Measurements from ENCODE around the gene LARP6. TPM values are rescaled to one million over a fixed set of nuclear protein-coding genes. Genes with fewer than 3 reads are reported as not detected.
A peak's percentile ranks its signal among the peaks of the same experiment; 100 is the strongest.

LARP6 gene
- polyA plus RNA-seq, 2 of the 4 experiments (the other 2 are of a cell fraction): 57.2 to 158 TPM

DNA sequence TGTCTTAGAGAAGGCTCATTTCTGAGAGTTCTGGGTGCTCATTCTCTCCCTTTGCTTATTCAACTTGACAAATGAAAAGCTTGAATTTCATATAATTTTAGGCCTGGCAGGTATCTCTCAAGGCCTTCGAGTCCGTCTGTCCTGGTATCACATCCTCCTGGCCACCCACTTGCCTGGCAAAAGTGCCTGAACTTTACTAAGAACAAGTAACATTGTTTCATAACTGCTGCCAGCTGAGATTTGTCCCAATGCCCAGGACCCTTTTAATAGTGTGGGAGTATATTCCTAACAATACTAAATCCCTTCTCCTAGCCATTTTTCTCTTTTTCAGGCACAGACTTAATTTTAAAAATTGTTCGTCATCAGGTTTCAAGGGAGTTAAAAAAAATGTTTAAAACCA lies 18.1 kb downstream of the LARP6 start:
- ATAC-seq (no peak), FAIRE-seq (no peak), DNase-seq (ENCODE audit: low read depth in 1 of 2, low spot score in 1 of 2) (no peak)
- H3K9me3 ChIP-seq: no peaks in the 10 kb centered on the region
- CTCF ChIA-PET: interaction anchor here (0.9 to 20.5 kb wide), 6 partner anchors 8 to 36 kb away, joined by 3 to 331 read pairs (median 32); no protein-coding TSS in a partner anchor
- WGBS (ENCODE audit: missing lambda C conversion rate): 92% methylated on average over 3 of the region's 3 CpGs
- peaks cover 33% of the 10 kb centered on the region for H3K4me1 ChIP-seq
- H3K27ac ChIP-seq: no peak overlapping the region
- H3K4me2 ChIP-seq: no peak overlapping the region
- TF ChIP-seq CBX8 (IDR thresholded peaks at IDR 0.05) (no peak), SMC3 (IDR thresholded peaks at IDR 0.05) (no peak), PHF8 (IDR thresholded peaks at IDR 0.05; ENCODE audit: borderline replicate concordance, low read depth) (no peak), ZFP36 (IDR thresholded peaks at IDR 0.05; ENCODE audit: borderline replicate concordance, partially characterized antibody) (no peak), FOSB (CRISPR knock-in tag; IDR thresholded peaks at IDR 0.05) (no peak), BHLHE40 (IDR thresholded peaks at IDR 0.05; ENCODE audit: low read depth, low read length) (no peak), POLR2A (IDR thresholded peaks at IDR 0.05; ENCODE audit: low read length) (no peak)
- TF ChIP-seq, protein P1, sequence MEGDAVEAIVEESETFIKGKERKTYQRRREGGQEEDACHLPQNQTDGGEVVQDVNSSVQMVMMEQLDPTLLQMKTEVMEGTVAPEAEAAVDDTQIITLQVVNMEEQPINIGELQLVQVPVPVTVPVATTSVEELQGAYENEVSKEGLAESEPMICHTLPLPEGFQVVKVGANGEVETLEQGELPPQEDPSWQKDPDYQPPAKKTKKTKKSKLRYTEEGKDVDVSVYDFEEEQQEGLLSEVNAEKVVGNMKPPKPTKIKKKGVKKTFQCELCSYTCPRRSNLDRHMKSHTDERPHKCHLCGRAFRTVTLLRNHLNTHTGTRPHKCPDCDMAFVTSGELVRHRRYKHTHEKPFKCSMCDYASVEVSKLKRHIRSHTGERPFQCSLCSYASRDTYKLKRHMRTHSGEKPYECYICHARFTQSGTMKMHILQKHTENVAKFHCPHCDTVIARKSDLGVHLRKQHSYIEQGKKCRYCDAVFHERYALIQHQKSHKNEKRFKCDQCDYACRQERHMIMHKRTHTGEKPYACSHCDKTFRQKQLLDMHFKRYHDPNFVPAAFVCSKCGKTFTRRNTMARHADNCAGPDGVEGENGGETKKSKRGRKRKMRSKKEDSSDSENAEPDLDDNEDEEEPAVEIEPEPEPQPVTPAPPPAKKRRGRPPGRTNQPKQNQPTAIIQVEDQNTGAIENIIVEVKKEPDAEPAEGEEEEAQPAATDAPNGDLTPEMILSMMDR (IDR thresholded peaks at IDR 0.05): no peak
- POLR2A ChIA-PET: no interaction called here
- no peak overlapping the region for H3K4me3 ChIP-seq

DNA sequence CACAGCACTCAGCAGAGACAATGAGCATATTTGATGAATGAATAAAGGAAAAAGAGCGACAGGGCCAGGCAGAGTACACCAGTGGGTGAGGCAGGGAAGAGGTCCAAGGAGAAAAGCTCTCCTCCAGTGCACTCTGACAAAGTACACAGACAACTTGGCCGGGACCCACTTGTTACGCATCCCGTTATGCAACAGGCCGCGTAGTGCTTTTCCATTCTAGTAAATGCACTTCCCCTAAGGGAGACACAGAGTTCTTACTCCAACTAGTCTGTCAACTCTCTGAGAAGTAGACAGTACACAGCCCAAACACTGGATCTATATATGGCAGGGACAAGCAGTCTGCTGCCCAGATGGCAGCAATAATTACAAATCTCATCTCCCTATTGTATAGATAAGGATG lies 18.5 kb downstream of the LARP6 start:
- DNase-seq (ENCODE audit: low read depth in 1 of 2, low spot score in 1 of 2) (no peak), FAIRE-seq (no peak), ATAC-seq (no peak)
- ChIA-PET CTCF (interaction anchor here (0.9 to 20.5 kb wide), 8 partner anchors 8 to 37 kb away, joined by 3 to 331 read pairs (median 10); no protein-coding TSS in a partner anchor), POLR2A (no interaction called here)
- no peak for TF ChIP-seq KDM1A (IDR thresholded peaks at IDR 0.05; ENCODE audit: low read depth)
- no peak for TF ChIP-seq SREBF2 (IDR thresholded peaks at IDR 0.05)
- TF ChIP-seq ZFP36 (IDR thresholded peaks at IDR 0.05; ENCODE audit: borderline replicate concordance, partially characterized antibody): no peak
- TF ChIP-seq JUNB (IDR thresholded peaks at IDR 0.05): no peak
- no peak for TF ChIP-seq KDM5A (IDR thresholded peaks at IDR 0.05)
- TF ChIP-seq HOXB13 (CRISPR knock-in tag; IDR thresholded peaks at IDR 0.05; ENCODE audit: low read depth): no peak
- TF ChIP-seq HOXA7 (CRISPR knock-in tag; IDR thresholded peaks at IDR 0.05): no peak
- TF ChIP-seq NPAS2 (CRISPR knock-in tag; IDR thresholded peaks at IDR 0.05; ENCODE audit: borderline replicate concordance): no peak
- TF ChIP-seq, protein P2, sequence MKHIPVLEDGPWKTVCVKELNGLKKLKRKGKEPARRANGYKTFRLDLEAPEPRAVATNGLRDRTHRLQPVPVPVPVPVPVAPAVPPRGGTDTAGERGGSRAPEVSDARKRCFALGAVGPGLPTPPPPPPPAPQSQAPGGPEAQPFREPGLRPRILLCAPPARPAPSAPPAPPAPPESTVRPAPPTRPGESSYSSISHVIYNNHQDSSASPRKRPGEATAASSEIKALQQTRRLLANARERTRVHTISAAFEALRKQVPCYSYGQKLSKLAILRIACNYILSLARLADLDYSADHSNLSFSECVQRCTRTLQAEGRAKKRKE (CRISPR knock-in tag; IDR thresholded peaks at IDR 0.05; ENCODE audit: low read depth): no peak
- no peak for TF ChIP-seq ZC3H11A (IDR thresholded peaks at IDR 0.05)
- TF ChIP-seq ESRRA (IDR thresholded peaks at IDR 0.05; ENCODE audit: borderline replicate concordance, low read length): no peak
- TF ChIP-seq ZNF302 (CRISPR knock-in tag; IDR thresholded peaks at IDR 0.05): no peak
- no peak overlapping the region for H3K27ac ChIP-seq
- no peaks in the 10 kb centered on the region for H3K9me3 ChIP-seq
- 95% methylated on average over 6 of the region's 6 CpGs for WGBS (ENCODE audit: missing lambda C conversion rate)
- no peak overlapping the region for H3K4me3 ChIP-seq
- no peak overlapping the region for H3K4me2 ChIP-seq
- H3K4me1 ChIP-seq: peaks cover 37% of the 10 kb centered on the region

DNA sequence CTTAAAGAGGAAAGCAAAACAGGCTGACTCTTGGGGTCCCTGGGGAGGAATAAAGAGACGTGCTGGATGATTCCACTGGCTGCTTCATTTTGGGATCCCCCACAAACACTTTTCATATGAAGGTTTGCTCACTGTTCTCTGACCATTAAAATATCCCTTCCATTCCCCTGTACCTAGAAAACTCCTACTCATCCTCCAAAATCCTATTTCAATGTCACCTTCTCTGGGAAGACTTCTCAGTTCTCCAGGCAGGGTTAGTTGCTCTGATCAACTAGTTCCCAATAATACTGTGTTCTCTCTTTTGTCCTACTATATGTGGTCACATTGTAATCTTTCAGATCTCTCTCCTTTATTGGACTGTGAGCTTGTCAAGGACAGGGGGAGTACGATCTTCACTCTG lies 19.0 kb downstream of the LARP6 start:
- ChIA-PET CTCF (interaction anchor here (1.2 to 20.5 kb wide), 7 partner anchors 7 to 37 kb away, joined by 3 to 331 read pairs (median 12); no protein-coding TSS in a partner anchor), POLR2A (interaction anchor here (2.0 kb wide), 1 partner anchor 19 kb away, joined by 5 read pairs; the partner anchor contains the start of gene LARP6)
- H3K4me3 ChIP-seq: no peak overlapping the region
- DNase-seq (ENCODE audit: low read depth in 1 of 2, low spot score in 1 of 2) (no peak), ATAC-seq (no peak), FAIRE-seq (no peak)
- H3K4me1 ChIP-seq: peaks cover 41% of the 10 kb centered on the region
- 99% methylated on average over 2 of the region's 2 CpGs for WGBS (ENCODE audit: missing lambda C conversion rate)
- TF ChIP-seq RAD21 (conservative IDR thresholded peaks at IDR 0.05 in 1 of 2, IDR thresholded peaks at IDR 0.05 in 1 of 2): no peak
- no peak for TF ChIP-seq ESRRA (IDR thresholded peaks at IDR 0.05; ENCODE audit: borderline replicate concordance, low read length)
- TF ChIP-seq EHMT2 (IDR thresholded peaks at IDR 0.05; ENCODE audit: low read depth): no peak
- TF ChIP-seq, protein P3, sequence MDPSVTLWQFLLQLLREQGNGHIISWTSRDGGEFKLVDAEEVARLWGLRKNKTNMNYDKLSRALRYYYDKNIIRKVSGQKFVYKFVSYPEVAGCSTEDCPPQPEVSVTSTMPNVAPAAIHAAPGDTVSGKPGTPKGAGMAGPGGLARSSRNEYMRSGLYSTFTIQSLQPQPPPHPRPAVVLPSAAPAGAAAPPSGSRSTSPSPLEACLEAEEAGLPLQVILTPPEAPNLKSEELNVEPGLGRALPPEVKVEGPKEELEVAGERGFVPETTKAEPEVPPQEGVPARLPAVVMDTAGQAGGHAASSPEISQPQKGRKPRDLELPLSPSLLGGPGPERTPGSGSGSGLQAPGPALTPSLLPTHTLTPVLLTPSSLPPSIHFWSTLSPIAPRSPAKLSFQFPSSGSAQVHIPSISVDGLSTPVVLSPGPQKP (IDR thresholded peaks at IDR 0.05; ENCODE audit: low read depth, low read length): no peak
- H3K4me2 ChIP-seq: no peak overlapping the region
- peak overlapping the region in 1 of 2 experiments; percentile 85; a peak in 4 of 6 replicates for H3K27ac ChIP-seq
- H3K9me3 ChIP-seq: no peaks in the 10 kb centered on the region
